Psoas muscle (tissue), 8 donors: ENCODE data around the gene KCNK13. TPM values are rescaled to one million over a fixed set of nuclear protein-coding genes. Genes with fewer than 3 reads are reported as not detected.

Experiments used
- ATAC-seq, 4 donors: fragments of 200-7000 bp; cut with Tn5 transposase; one replicate each; pipeline ENCODE4 v1.9.1; 2020; ENCODE audit warnings: moderate library complexity in 3 of 4, mild to moderate bottlenecking in 2 of 4
- DNase-seq, 2 donors: peaks; one replicate each; pipeline ENCODE4 v3.0.0-alpha.2; 2020
- H3K27ac ChIP-seq: fragments of 200-600 bp; one replicate; pipeline ENCODE4 v1.8.0; 2022
- H3K27me3 ChIP-seq, 3 donors: fragments of 200-600 bp in 1 of 3; one replicate each; pipeline versions ENCODE4 v1.6.1 to v1.8.0; 2013 to 2022; ENCODE audit warnings: low read length in 2 of 3, mild to moderate bottlenecking in 2 of 3, moderate library complexity in 1 of 3; ENCODE audit not compliant: insufficient read depth in 3 of 3
- H3K36me3 ChIP-seq, 2 donors: fragments of 200-600 bp in 1 of 2; one replicate each; pipeline versions ENCODE4 v1.6.1 to v1.8.0; 2013 to 2022; ENCODE audit warnings: low read depth in 1 of 2, mild to moderate bottlenecking in 1 of 2, moderate library complexity in 1 of 2; ENCODE audit not compliant: insufficient read depth in 1 of 2
- H3K4me1 ChIP-seq: fragments of 200-600 bp; one replicate; pipeline ENCODE4 v1.8.0; 2022
- H3K4me3 ChIP-seq: fragments of 200-600 bp; one replicate; pipeline ENCODE4 v1.8.0; 2022; ENCODE audit warnings: mild to moderate bottlenecking
- H3K9me3 ChIP-seq: fragments of 200-600 bp; one replicate; pipeline ENCODE4 v1.8.0; 2022
- CTCF ChIP-seq: fragments of 200-600 bp; IDR thresholded peaks from one replicate; pipeline ENCODE4 v1.8.0; 2022; ENCODE audit warnings: antibody characterized with exemption
- WGBS, 3 donors: extraction: QIAGEN DNeasy Blood & Tissue Kit; methylation state at CpG; one replicate each; pipeline versions ENCODE4 v1.1.6 to v1.1.7; 2013; 5-methylcytosine and 5-hydroxymethylcytosine counted together
- intact Hi-C, 2 donors: fragments of 100-400 bp; cut with DNase I; formaldehyde crosslinking; loops; one replicate each; pipeline versions ENCODE4 v1.11.0 to v1.14.2; 2022
- polyA plus RNA-seq, 3 donors: library from polyadenylated mRNA; stranded (reverse); fragments of 200-250 nt; gene quantifications; one replicate each; pipeline ENCODE4 v1.2.3, GENCODE V29; 2013
- total RNA-seq, 4 donors: library from RNA; stranded (reverse); fragmentation: NEBNext Ultra II Directional in 2 of 4; extraction: Animal tissue kit (Norgen Biotek cat#: 25700) in 2 of 4; gene quantifications; one replicate each; pipeline versions ENCODE4 v1.2.1 to v1.2.4, GENCODE V29; 2021 to 2023
- donor health status: healthy with polysubstance abuse.
- donor health status: DM: no; HTN: no; CAD: no; lungs with moderate emphysema.
- donor health status: Bipolar disorder and iron deficiency.
- donor health status: healthy.
- donor health status: DM: yes; HTN: yes; CAD: no.
- donor health status: DM: no; HTN: no; CAD: no.
- donor health status: DM: no; HTN: no; CAD: no.
- donor health status: DM: yes; HTN: yes; CAD: no.

The KCNK13 gene
- total and polyA plus RNA-seq, 7 donors = 0.01 to 0.30 (median 0.03) TPM; not detected in 3

DNA sequence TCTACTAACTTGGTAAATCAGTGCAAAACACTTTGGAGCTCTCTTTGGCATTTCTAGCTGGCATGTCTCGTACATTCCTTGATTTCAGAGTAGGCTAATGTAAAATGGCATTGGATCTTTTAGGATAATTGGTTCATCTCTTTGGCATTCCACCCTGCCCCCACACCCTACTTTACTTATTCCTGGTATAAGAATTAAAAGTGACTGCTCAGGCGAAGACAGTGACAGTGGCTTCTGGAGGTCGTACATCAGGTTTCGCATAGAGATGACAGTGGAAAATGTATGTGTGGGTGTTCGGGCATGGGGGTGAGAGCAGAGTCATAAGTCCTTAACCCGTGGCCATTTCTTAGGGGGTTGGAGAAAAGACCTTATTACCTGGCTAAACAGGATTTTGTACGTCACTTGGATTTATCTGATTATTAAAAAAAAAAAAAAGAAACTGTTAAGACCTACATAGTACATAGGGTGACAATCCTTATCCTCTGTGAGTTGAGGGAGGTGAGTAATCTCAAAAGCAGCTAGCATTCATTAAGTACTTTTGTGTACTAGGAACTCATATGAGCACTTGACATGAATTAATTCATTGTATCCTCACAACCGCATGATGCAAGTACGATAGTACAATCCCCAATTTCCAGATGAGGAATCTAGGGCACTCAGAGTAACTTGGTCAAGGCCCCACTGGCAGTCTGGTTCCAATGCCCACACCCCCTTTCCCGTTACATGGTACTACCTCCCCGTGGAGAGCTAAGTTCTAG, 22.4 kb upstream of the KCNK13 start:
- intact Hi-C loops = no loop called here
- WGBS, 3 donors = 96 to 98% (median 97%) methylated on average over 11 of the region's 11 CpGs
- no peaks in the 10 kb centered on the region for H3K4me1 ChIP-seq
- H3K4me3 ChIP-seq = no peak overlapping the region
- no peaks in the 10 kb centered on the region for H3K27me3 ChIP-seq
- no peak overlapping the region for H3K27ac ChIP-seq
- TF ChIP-seq CTCF = no peak
- peaks cover 0 to 22% of the 10 kb centered on the region in 2 donors for H3K36me3 ChIP-seq
- DNase-seq (no peak), ATAC-seq (no peak)
- no peaks in the 10 kb centered on the region for H3K9me3 ChIP-seq

DNA sequence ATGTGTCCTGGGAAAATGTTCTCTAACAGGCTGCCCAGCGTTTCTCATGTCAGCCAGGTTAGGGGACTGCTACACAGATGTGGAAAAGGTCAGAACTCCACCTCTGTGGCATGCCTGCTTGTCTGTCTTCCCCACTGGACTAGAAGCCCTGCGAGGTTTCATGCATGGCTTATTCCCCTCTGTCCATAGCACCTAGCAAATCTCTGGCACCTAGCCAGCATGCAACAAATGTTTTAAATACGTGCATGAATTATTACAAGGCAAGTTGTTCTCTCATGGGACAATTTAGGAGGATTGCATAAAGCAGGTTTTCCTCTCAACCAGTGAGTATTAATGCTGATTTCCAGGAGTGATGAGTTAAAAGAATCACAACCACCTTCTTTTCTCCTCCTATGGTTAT, 21.4 kb upstream of the KCNK13 start:
- intact Hi-C loops = no loop called here
- Histone ChIP-seq H3K27me3 (no peaks in the 10 kb centered on the region), H3K4me1 (no peaks in the 10 kb centered on the region), H3K9me3 (no peaks in the 10 kb centered on the region), H3K36me3 (peaks cover 0 to 15% of the 10 kb centered on the region in 2 donors), H3K27ac (no peak overlapping the region), H3K4me3 (no peak overlapping the region)
- DNase-seq (no peak), ATAC-seq (no peak)
- no peak for TF ChIP-seq CTCF
- 66 to 71% (median 68%) methylated on average over 3 of the region's 3 CpGs for WGBS, 3 donors

DNA sequence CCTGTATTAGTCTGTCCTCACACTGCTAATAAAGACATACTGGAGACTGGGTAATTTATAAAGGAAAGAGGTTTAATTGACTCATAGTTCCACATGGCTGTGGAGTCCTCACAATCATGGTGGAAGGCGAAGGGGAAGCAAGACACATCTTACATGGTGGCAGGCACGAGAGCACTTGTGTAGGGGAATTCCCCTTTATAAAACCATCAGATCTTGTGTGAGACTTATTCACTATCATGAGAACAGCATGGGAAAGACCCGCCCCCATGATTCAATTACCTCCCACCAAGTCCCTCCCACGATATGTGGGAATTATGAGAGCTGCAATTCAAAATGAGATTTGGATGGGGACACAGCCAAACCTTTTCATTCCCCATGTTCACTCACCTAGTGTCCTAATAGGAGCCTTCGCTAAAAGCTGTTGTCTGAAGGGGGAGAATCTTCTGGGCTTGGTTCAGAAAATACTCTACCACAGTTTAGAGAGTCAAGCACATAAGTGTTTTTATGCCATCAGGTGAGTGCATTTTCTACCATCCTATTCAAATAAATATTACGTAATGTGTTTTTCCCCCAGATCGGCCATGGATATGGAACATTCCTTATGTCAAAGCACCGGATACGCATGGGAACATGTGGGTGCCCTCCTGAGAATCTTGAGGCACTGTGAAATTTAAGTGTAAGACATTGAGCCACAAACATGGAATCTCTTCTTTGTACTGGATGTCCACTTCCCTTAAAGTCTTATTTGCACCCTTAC, 19.1 kb upstream of the KCNK13 start:
- intact Hi-C loops = no loop called here
- no peak for TF ChIP-seq CTCF
- Histone ChIP-seq H3K27ac (no peak overlapping the region), H3K27me3 (no peaks in the 10 kb centered on the region), H3K4me3 (no peak overlapping the region), H3K4me1 (no peaks in the 10 kb centered on the region), H3K36me3 (peaks cover 0 to 10% of the 10 kb centered on the region in 2 donors), H3K9me3 (no peaks in the 10 kb centered on the region)
- no peak for DNase-seq
- 91 to 94% (median 94%) methylated on average over 9 of the region's 9 CpGs for WGBS, 3 donors
- ATAC-seq = no peak

DNA sequence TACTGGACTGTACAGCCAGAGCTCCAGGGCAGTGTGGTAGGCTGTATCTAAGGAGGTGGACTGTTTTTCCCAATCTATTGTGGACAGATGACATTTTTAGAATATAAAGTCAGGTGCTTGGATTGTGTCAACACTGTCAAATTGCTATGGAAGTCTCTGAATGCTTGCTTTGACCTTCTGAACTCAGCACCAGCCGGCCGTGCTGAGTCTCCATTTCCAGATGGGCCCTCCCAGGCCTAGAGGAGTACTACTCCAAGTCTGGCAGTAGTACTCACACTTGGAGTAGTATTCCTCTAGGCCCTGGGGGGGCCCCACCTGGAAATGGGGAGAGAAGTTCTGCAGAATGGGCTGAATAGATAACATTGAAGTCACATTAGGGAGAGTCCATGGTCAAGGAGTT, 16.2 kb upstream of the KCNK13 start:
- no peak for DNase-seq
- WGBS, 3 donors = 51 to 62% (median 53%) methylated on average over 2 of the region's 2 CpGs
- no peaks in the 10 kb centered on the region for H3K9me3 ChIP-seq
- H3K27ac ChIP-seq = no peak overlapping the region
- intact Hi-C loops = no loop called here
- H3K36me3 ChIP-seq = peaks cover 0 to 10% of the 10 kb centered on the region in 2 donors
- no peak for ATAC-seq
- no peak overlapping the region for H3K4me3 ChIP-seq
- H3K27me3 ChIP-seq = peaks cover 0 to under 1% (median 0%) of the 10 kb centered on the region in 3 donors
- H3K4me1 ChIP-seq = no peaks in the 10 kb centered on the region
- no peak for TF ChIP-seq CTCF
